ENCODE data around the gene ZNF277. TPM values are rescaled to one million over a fixed set of nuclear protein-coding genes. Genes with fewer than 3 reads are reported as not detected.

Gene ZNF277
- total RNA-seq, 1 donor from 2014 or later: 23.7 TPM

DNA sequence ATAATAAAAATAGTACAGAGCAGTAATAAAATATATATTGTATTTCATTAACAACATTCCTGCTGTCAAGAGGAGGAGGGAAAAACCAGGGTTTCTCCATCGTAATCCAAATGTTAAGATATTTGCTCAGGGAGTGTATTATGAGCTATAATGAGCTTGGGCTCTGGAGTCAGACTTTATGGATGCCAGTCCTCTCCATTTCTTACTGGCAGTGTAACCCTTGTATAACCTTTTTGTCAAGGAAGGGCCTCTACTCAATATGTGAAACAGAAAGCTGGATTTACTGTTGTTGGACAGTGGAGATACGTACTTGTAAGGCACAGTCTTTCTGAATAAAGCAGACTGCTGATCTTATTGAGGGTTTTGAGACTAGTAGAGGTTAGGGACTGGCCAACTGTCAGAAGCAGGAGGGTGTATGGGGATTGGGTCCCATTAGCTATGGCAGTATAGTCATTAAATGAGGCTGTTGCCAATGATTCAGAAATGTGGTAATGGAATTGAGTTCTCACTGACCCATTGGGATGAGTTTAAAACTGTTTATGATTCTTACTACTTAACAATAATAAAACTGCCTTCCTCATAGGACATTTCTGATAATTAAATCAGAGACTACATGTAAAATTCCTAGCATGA, 56.5 kb downstream of the ZNF277 start:
- no peak for DNase-seq (ENCODE audit: low spot score in 2 of 2, unreplicated experiment in 2 of 2)
- peak overlapping the region; percentile 44 for H3K27ac Mint-ChIP-seq
- no peaks in the 10 kb centered on the region for H3K9me3 Mint-ChIP-seq
- H3K27me3 Mint-ChIP-seq (ENCODE audit: low read depth): no peaks in the 10 kb centered on the region
- no peaks in the 10 kb centered on the region for H3K36me3 Mint-ChIP-seq
- H3K4me1 Mint-ChIP-seq: peaks cover 35% of the 10 kb centered on the region
- TF ChIP-seq, protein P1, sequence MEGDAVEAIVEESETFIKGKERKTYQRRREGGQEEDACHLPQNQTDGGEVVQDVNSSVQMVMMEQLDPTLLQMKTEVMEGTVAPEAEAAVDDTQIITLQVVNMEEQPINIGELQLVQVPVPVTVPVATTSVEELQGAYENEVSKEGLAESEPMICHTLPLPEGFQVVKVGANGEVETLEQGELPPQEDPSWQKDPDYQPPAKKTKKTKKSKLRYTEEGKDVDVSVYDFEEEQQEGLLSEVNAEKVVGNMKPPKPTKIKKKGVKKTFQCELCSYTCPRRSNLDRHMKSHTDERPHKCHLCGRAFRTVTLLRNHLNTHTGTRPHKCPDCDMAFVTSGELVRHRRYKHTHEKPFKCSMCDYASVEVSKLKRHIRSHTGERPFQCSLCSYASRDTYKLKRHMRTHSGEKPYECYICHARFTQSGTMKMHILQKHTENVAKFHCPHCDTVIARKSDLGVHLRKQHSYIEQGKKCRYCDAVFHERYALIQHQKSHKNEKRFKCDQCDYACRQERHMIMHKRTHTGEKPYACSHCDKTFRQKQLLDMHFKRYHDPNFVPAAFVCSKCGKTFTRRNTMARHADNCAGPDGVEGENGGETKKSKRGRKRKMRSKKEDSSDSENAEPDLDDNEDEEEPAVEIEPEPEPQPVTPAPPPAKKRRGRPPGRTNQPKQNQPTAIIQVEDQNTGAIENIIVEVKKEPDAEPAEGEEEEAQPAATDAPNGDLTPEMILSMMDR (IDR thresholded peaks at IDR 0.05; ENCODE audit: unreplicated experiment): no peak
- H3K4me3 Mint-ChIP-seq: no peak overlapping the region

DNA sequence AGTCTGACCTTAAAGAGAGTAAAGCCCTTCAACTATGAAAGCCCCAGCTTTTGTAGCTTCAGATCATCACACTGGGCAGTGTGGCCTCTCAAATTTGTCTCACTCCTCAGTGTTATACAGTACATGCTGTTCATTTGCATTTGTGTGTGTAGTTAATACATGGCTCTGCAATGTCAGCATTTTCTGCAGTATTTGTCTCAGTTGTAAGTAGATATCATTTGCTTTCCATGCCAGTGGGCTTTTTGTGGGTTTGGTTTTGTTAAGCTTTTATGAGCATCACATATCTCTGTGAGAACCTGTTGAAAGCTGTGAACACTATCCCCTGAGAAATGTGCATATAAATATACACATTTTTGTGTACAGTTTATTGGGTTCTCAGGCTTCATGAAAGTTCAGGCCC, 57.0 kb downstream of the ZNF277 start:
- H3K27ac Mint-ChIP-seq: no peak overlapping the region
- no peaks in the 10 kb centered on the region for H3K9me3 Mint-ChIP-seq
- TF ChIP-seq, protein P1 (IDR thresholded peaks at IDR 0.05; ENCODE audit: unreplicated experiment): no peak
- no peak overlapping the region for H3K4me3 Mint-ChIP-seq
- no peaks in the 10 kb centered on the region for H3K27me3 Mint-ChIP-seq (ENCODE audit: low read depth)
- peaks cover 35% of the 10 kb centered on the region for H3K4me1 Mint-ChIP-seq
- no peak for DNase-seq (ENCODE audit: low spot score in 2 of 2, unreplicated experiment in 2 of 2)
- no peaks in the 10 kb centered on the region for H3K36me3 Mint-ChIP-seq

GRCh38 chr7:112266141-112266540, 59.6 kb downstream of the ZNF277 start:
- Mint-ChIP-seq H3K27ac (no peak overlapping the region), H3K9me3 (no peaks in the 10 kb centered on the region), H3K4me1 (peaks cover 36% of the 10 kb centered on the region)

DNA sequence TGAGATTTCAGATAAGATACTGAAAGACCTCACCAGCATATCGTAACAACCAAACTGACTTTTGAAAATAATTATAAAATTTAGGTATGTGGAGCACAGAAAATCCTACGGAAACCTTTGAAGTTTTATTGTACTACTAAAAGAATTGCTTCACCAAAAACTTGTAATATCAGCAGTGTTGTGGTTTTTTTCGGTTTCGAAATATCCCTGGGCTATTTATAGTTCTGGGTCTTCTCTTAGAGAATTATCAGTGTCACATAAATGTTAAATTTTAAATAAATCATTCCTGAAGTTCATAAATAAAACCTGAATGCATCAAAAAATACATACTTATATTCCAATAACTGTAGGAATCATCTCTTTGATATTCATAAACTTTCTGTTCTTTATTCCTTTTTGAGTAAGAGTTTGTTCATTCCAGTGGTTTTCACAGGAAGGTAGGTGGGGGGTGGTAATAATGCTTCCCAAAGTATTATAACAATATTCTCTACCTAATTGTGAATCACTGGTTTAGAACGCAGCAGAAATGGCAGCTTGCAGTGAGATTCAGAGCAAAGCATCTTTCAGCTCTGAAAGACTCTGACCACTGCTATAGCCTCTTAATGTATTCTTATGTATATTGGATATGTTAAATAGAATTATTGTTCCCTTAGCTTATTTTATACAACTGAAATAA, 60.2 kb downstream of the ZNF277 start:
- no peak overlapping the region for H3K4me3 Mint-ChIP-seq
- no peak for DNase-seq (ENCODE audit: low spot score in 2 of 2, unreplicated experiment in 2 of 2)
- no peak overlapping the region for H3K27ac Mint-ChIP-seq
- peaks cover 37% of the 10 kb centered on the region for H3K4me1 Mint-ChIP-seq
- TF ChIP-seq, protein P1 (IDR thresholded peaks at IDR 0.05; ENCODE audit: unreplicated experiment): no peak
- H3K9me3 Mint-ChIP-seq: no peaks in the 10 kb centered on the region
- no peaks in the 10 kb centered on the region for H3K36me3 Mint-ChIP-seq
- no peaks in the 10 kb centered on the region for H3K27me3 Mint-ChIP-seq (ENCODE audit: low read depth)

More at GRCh38 chr7:112266141-112266540, 59.6 kb downstream of the ZNF277 start:
- Mint-ChIP-seq H3K4me3 (no peak overlapping the region), H3K36me3 (no peaks in the 10 kb centered on the region), H3K27me3 (ENCODE audit: low read depth) (no peaks in the 10 kb centered on the region)
- TF ChIP-seq, protein P1 (IDR thresholded peaks at IDR 0.05; ENCODE audit: unreplicated experiment): no peak
- no peak for DNase-seq (ENCODE audit: low spot score in 2 of 2, unreplicated experiment in 2 of 2)

GRCh38 chr7:112267944-112268691, 61.6 kb downstream of the ZNF277 start:
- Mint-ChIP-seq H3K27ac (peak overlapping the region; percentile 23), H3K27me3 (ENCODE audit: low read depth) (no peaks in the 10 kb centered on the region), H3K4me3 (no peak overlapping the region), H3K4me1 (peaks cover 29% of the 10 kb centered on the region), H3K9me3 (no peaks in the 10 kb centered on the region), H3K36me3 (no peaks in the 10 kb centered on the region)
- TF ChIP-seq, protein P1 (IDR thresholded peaks at IDR 0.05; ENCODE audit: unreplicated experiment): no peak
- no peak for DNase-seq (ENCODE audit: low spot score in 2 of 2, unreplicated experiment in 2 of 2)
